Osteoblast (primary cell): ENCODE data around the gene TRABD2A. TPM values are rescaled to one million over a fixed set of nuclear protein-coding genes. Genes with fewer than 3 reads are reported as not detected.

ENCODE experiments used
- DNase-seq: peaks from one replicate; pipeline ENCODE4 v3.0.0; 2011; ENCODE audit warnings: low spot score, mixed read lengths; ENCODE audit not compliant: insufficient read length; ENCODE audit errors: missing footprints
- H2AFZ ChIP-seq: 2 replicates; pipeline ENCODE4 v1.6.0; 2011; ENCODE audit warnings: mild to moderate bottlenecking, low read length
- H3K27ac ChIP-seq: 2 replicates; pipeline ENCODE4 v1.5.1; 2011; ENCODE audit warnings: mild to moderate bottlenecking, low read depth, low read length, moderate library complexity
- H3K27me3 ChIP-seq: 2 replicates; pipeline ENCODE4 v1.6.0; 2012; ENCODE audit warnings: mild to moderate bottlenecking, control low read depth, inconsistent platforms, low read length, moderate library complexity; ENCODE audit not compliant: insufficient read depth
- H3K36me3 ChIP-seq: 2 replicates; pipeline ENCODE4 v1.5.1; 2011; ENCODE audit warnings: mild to moderate bottlenecking, low read length, control low read depth, moderate library complexity; ENCODE audit not compliant: insufficient read depth
- H3K4me1 ChIP-seq: 2 replicates; pipeline ENCODE4 v1.5.1; 2011; ENCODE audit warnings: mild to moderate bottlenecking, low read length, control low read depth, moderate library complexity; ENCODE audit not compliant: insufficient read depth
- H3K4me2 ChIP-seq: 2 replicates; pipeline ENCODE4 v1.6.0; 2011; ENCODE audit warnings: mild to moderate bottlenecking, low read length; ENCODE audit not compliant: insufficient read depth
- H3K4me3 ChIP-seq: fragments of 200-600 bp; sonication (generic); 3 replicates; pipeline ENCODE4 v1.5.1; 2012; ENCODE audit warnings: mild to moderate bottlenecking, low read length, inconsistent platforms; ENCODE audit not compliant: insufficient read depth
- H3K79me2 ChIP-seq: 2 replicates; pipeline ENCODE4 v1.6.0; 2012; ENCODE audit warnings: mild to moderate bottlenecking, low read length, control low read depth, inconsistent platforms; ENCODE audit not compliant: insufficient read depth
- H3K9me3 ChIP-seq: 2 replicates; pipeline ENCODE4 v1.5.1; 2011; ENCODE audit warnings: low read depth, low read length, control low read depth
- H4K20me1 ChIP-seq: 2 replicates; pipeline ENCODE4 v1.6.0; 2012; ENCODE audit warnings: mild to moderate bottlenecking, low read length, control low read depth; ENCODE audit not compliant: insufficient read depth
- CTCF ChIP-seq: IDR thresholded peaks from 2 replicates; pipeline ENCODE4 v1.5.1; 2011; ENCODE audit warnings: mild to moderate bottlenecking, low read depth, low read length, moderate library complexity; ENCODE audit errors: extremely low read depth
- total RNA-seq: library from RNA; depleted of rRNA; stranded (reverse); fragments of >200 nt; gene quantifications from 2 replicates; pipeline ENCODE4 v1.2.3, GENCODE V29; 2012

Gene TRABD2A
- total RNA-seq, 1 donor = 2.9 TPM

- Histone ChIP-seq H3K4me2 (no peak overlapping the region), H3K4me1 (no peaks in the 10 kb centered on the region), H4K20me1 (no peaks in the 10 kb centered on the region), H3K36me3 (no peaks in the 10 kb centered on the region), H3K27ac (no peak overlapping the region), H3K9me3 (no peaks in the 10 kb centered on the region), H3K79me2 (no peaks in the 10 kb centered on the region), H3K27me3 (no peaks in the 10 kb centered on the region), H2AFZ (no peak overlapping the region), H3K4me3 (no peak overlapping the region)
- DNase-seq = no peak
- TF ChIP-seq CTCF = no peak
These were observed 23.3 kb downstream of the TRABD2A start for GRCh38 chr2:84857566-84857965.

- Histone ChIP-seq H3K79me2 (no peaks in the 10 kb centered on the region), H3K27me3 (no peaks in the 10 kb centered on the region), H3K4me2 (no peak overlapping the region), H3K4me3 (no peak overlapping the region), H3K9me3 (no peaks in the 10 kb centered on the region), H2AFZ (no peak overlapping the region), H4K20me1 (no peaks in the 10 kb centered on the region), H3K4me1 (no peaks in the 10 kb centered on the region), H3K36me3 (no peaks in the 10 kb centered on the region), H3K27ac (no peak overlapping the region)
- DNase-seq = no peak
- no peak for TF ChIP-seq CTCF
These were observed 24.1 kb downstream of the TRABD2A start for GRCh38 chr2:84856787-84857186.

GRCh38 chr2:84855731-84856130 lies 25.2 kb downstream of the TRABD2A start:
- no peaks in the 10 kb centered on the region for H3K79me2 ChIP-seq
- no peak for TF ChIP-seq CTCF
- no peak overlapping the region for H3K4me2 ChIP-seq
- H3K4me1 ChIP-seq = no peaks in the 10 kb centered on the region
- no peak overlapping the region for H2AFZ ChIP-seq
- no peak for DNase-seq
- no peaks in the 10 kb centered on the region for H3K36me3 ChIP-seq
- no peaks in the 10 kb centered on the region for H4K20me1 ChIP-seq
- H3K4me3 ChIP-seq = no peak overlapping the region
- H3K27ac ChIP-seq = no peak overlapping the region
- H3K27me3 ChIP-seq = no peaks in the 10 kb centered on the region
- H3K9me3 ChIP-seq = no peaks in the 10 kb centered on the region

GRCh38 chr2:84854850-84855249 lies 26.0 kb downstream of the TRABD2A start:
- no peak for DNase-seq
- Histone ChIP-seq H3K4me1 (no peaks in the 10 kb centered on the region), H3K36me3 (no peaks in the 10 kb centered on the region), H4K20me1 (no peaks in the 10 kb centered on the region), H3K27ac (no peak overlapping the region), H3K27me3 (no peaks in the 10 kb centered on the region), H3K79me2 (no peaks in the 10 kb centered on the region), H3K9me3 (no peaks in the 10 kb centered on the region), H3K4me3 (no peak overlapping the region), H2AFZ (no peak overlapping the region), H3K4me2 (no peak overlapping the region)
- TF ChIP-seq CTCF = no peak
